SKM-1 (cell line): ENCODE results near the gene STPG1.

Experiments
- DNase-seq: peaks from one replicate; lab custom pipeline; 2025; ENCODE audit not compliant: unreplicated experiment; lab: John Stamatoyannopoulos, UW

The STPG1 gene

GRCh38 chr1:24319962-24320361 is 93.6 kb downstream of the STPG1 start:
- no peak for DNase-seq

DNA sequence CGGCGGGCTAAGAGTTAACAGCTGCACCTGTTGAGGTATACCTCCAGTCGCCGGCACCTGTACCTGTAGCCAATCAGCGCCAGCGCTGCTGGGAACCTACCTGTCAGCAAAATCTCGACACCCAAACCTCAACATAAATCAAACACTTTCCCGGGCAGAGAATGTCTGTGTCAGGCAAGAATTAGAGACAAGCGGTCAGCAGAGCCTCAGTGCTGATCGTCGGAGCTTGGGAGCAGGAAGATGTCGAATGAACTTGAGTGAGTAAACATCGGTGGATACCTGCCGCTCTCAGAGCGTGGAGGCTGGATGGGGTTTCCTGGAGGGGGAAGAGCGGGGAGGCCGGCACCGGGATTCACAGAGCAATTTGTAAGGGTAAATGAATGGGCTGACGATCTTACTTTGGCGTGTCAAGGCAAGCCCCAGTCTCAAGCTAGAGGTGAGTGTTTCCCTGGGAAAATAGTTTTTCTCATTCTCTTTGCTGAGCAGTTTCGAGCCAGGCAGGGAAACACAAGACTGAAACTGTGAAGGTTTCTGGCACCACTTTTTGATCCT is 94.2 kb downstream of the STPG1 start, which contains the start of gene GRHL3:
GRHL3 (plus strand) TSS at position 46 of the 552 bp plus-strand sequence; CDS start at position 241, 195 bp downstream.
- no peak for DNase-seq

DNA sequence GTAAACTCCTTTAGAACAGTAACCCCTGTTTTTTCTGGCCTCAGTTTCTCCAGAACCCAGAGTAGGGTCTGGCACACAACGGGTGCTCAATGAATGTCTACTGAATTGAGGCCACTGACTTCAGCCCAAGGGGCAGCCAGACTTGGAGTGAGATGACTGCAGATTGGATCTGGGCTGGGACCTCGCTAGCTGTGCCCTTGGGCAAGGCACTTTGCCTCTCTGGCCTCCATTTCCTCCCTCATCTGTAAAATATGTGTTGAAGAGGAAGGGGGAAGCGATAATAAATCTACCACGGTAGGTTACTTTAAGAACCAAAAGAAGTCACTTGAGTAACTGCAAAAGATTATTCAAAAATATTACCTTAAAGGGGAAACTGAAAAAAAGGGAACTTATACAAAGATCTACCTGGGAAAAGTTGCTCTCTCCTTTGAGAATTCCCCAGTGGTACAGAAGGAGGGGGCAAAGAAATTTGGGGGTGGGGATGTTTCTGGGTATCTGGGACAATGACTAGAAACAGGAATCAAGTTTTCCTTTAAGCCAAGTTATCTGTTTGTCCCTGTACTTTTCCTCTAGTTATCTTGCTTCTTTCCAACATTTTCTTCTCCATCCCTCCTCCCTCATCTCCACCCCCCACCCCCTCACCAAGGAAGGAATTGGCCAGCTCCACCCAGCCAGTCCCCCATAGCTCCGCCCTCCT is 94.8 kb downstream of the STPG1 start:
- no peak for DNase-seq

DNA sequence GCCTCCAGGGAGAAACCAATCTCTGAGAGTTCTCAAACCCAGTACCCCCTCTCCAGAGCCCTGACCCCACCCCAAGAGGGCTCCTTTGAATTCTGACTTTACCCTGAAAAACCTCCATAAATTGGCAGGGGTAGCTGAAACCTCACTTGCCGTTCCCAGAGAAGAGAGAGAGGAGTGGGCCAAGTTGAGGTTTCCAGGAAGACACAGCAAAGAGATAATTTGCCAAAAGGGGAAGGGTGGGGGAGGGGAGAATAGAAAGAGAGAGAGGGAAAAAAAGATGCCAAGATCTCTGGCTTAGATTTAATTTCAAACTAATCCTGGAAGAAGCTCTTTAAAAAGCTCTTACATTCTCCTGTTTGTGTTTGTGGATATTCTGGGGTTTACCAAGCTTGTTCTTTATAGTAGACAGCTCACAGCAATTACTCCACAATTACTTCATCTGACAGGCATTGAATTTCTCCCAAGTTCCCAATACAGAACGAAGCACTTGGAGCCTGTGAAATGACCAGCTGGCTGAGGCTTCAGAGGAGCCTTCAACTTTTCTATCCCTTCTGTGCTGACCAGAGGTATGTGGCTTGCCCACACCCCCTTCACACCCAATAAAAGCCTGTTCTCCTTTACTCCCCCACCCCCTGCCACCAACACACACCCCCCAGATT is 95.5 kb downstream of the STPG1 start:
- no peak for DNase-seq

DNA sequence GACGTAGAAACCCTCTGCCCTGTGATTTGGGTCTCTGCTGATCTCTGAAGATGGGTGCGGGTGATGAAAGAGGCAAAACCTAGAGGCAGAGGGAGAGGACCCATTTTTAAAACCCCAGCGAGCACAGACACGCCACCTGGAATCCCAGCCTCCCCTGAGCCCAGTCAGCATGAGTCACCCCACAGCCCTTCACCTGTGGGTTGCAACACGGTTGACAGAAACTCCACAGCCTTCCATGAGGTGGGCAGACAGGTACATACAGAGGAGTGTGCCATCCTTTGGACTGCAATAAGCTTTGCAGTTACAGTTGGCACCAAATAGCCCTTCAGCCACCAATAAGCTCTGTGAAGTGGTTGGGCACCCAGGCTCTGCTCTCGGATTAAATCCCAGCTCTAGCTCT is 96.5 kb downstream of the STPG1 start:
- no peak for DNase-seq

DNA sequence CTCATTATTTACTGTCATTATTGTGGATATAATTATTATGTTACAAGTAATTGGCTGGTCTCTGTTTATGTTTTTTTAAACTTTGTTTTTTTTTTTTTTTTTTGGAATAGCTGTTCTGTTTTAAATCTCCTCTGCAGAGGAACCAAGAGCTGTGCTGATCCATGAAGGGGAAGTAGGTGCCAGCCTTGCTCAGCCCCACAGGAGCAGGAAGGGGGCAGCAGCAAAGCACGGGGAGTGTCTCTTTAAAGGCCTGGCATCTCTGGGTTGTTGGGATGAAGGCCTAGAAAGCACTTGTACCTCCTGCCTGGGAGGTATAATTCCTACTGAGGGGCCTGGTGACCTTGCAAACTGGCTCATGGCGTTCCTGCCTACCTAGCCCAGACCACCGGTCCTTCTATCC is 96.9 kb downstream of the STPG1 start:
- no peak for DNase-seq

GRCh38 chr1:24315391-24315790 is 98.2 kb downstream of the STPG1 start:
- no peak for DNase-seq

- no peak for DNase-seq
Observed at GRCh38 chr1:24311741-24312140, 101.8 kb downstream of the STPG1 start.

- no peak for DNase-seq
Observed at GRCh38 chr1:24311234-24311633, 102.3 kb downstream of the STPG1 start.

GRCh38 chr1:24309762-24310485 is 103.7 kb downstream of the STPG1 start:
- DNase-seq: no peak

- no peak for DNase-seq
Observed at GRCh38 chr1:24308365-24309015, 105.1 kb downstream of the STPG1 start.
